ENCODE data around the gene LCP2. TPM values are rescaled to one million over a fixed set of nuclear protein-coding genes. Genes with fewer than 3 reads are reported as not detected.

Gene LCP2
- total and polyA plus RNA-seq, 2 donors from 2014 or later: 4.6 to 48.8 TPM

- no peaks in the 10 kb centered on the region for H3K36me3 ChIP-seq (ENCODE audit: control insufficient read depth in 2 of 3, insufficient read depth in 3 of 3, low read length in 3 of 3)
- H3K27ac ChIP-seq (ENCODE audit: low read depth in 2 of 2, low read length in 2 of 2): no peak overlapping the region
- H3K4me1 ChIP-seq (ENCODE audit: control insufficient read depth in 2 of 3, insufficient read depth in 2 of 3, low read depth in 1 of 3, low read length in 3 of 3): peaks cover 0 to 4% (median 3%) of the 10 kb centered on the region in 3 donors
- FAIRE-seq: no peak
- DNase-seq: peak in 1 of 5 donors; percentile 34
- H3K27me3 ChIP-seq (ENCODE audit: control insufficient read depth, insufficient read depth, low read length): no peaks in the 10 kb centered on the region
- H3K9me3 ChIP-seq (ENCODE audit: control insufficient read depth in 2 of 3, insufficient read depth in 1 of 3, low read length in 3 of 3): no peaks in the 10 kb centered on the region
- H3K9ac ChIP-seq (ENCODE audit: low read length in 3 of 3): no peak overlapping the region
- TF ChIP-seq, protein P1, sequence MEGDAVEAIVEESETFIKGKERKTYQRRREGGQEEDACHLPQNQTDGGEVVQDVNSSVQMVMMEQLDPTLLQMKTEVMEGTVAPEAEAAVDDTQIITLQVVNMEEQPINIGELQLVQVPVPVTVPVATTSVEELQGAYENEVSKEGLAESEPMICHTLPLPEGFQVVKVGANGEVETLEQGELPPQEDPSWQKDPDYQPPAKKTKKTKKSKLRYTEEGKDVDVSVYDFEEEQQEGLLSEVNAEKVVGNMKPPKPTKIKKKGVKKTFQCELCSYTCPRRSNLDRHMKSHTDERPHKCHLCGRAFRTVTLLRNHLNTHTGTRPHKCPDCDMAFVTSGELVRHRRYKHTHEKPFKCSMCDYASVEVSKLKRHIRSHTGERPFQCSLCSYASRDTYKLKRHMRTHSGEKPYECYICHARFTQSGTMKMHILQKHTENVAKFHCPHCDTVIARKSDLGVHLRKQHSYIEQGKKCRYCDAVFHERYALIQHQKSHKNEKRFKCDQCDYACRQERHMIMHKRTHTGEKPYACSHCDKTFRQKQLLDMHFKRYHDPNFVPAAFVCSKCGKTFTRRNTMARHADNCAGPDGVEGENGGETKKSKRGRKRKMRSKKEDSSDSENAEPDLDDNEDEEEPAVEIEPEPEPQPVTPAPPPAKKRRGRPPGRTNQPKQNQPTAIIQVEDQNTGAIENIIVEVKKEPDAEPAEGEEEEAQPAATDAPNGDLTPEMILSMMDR (IDR thresholded peaks at IDR 0.05; ENCODE audit: borderline replicate concordance, extremely low read depth, insufficient read depth): no peak
- intact Hi-C loops (cut with DNase I): no loop called here
- H3K4me3 ChIP-seq (ENCODE audit: low read length in 3 of 3): no peak overlapping the region
These were observed 29.6 kb upstream of the LCP2 start for GRCh38 chr5:170327168-170327567.

DNA sequence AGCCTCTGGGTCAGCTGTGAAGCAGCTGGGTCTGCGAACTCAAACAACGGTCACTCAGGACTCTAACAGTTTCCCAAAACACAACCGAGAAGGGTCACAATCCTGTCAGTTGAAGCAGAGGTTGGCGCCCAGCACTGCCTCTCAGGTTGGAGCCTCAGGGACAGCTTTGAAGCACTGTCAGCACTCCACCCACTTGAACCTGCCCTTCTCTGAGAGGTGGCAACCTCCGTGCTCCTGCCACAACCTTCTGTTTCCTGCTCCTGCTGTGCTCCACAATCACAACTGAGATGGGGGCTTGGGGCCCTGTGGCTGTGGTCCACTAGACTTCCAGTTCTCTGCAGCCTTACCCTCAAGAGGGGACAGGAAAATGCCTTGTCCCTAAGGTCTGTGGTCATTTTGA lies 21.7 kb upstream of the LCP2 start:
- DNase-seq (no peak), FAIRE-seq (no peak)
- intact Hi-C loops (cut with DNase I): no loop called here
- no peak overlapping the region for H3K9ac ChIP-seq (ENCODE audit: low read length in 3 of 3)
- no peak overlapping the region for H3K4me3 ChIP-seq (ENCODE audit: low read length in 3 of 3)
- no peak overlapping the region for H3K27ac ChIP-seq (ENCODE audit: low read depth in 2 of 2, low read length in 2 of 2)
- no peaks in the 10 kb centered on the region for H3K36me3 ChIP-seq (ENCODE audit: control insufficient read depth in 2 of 3, insufficient read depth in 3 of 3, low read length in 3 of 3)
- TF ChIP-seq, protein P1 (IDR thresholded peaks at IDR 0.05; ENCODE audit: borderline replicate concordance, extremely low read depth, insufficient read depth): no peak
- peaks cover 2 to 5% (median 3%) of the 10 kb centered on the region in 3 donors for H3K4me1 ChIP-seq (ENCODE audit: control insufficient read depth in 2 of 3, insufficient read depth in 2 of 3, low read depth in 1 of 3, low read length in 3 of 3)
- H3K9me3 ChIP-seq (ENCODE audit: control insufficient read depth in 2 of 3, insufficient read depth in 1 of 3, low read length in 3 of 3): no peaks in the 10 kb centered on the region
- H3K27me3 ChIP-seq (ENCODE audit: control insufficient read depth, insufficient read depth, low read length): no peaks in the 10 kb centered on the region

DNA sequence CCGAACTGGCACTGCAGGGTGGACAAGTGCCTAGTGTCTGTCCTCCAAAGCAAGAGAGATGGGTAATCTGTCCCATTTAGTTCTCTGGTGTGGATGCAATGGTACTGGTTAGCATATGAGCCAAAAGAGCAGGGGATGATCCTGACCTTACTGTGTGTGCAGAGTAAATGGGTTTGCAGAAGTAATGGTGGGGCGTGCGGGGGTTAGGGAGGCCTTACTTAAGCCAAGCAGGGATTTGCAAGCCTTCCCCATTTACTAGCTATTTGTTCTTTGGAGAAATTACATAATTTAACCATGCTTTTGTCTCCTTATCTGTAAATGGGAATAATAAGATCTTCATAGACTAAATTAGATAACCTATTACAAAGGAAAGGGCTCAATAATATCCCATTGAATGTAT lies 19.9 kb upstream of the LCP2 start:
- H3K27ac ChIP-seq (ENCODE audit: low read depth in 2 of 2, low read length in 2 of 2): no peak overlapping the region
- H3K27me3 ChIP-seq (ENCODE audit: control insufficient read depth, insufficient read depth, low read length): no peaks in the 10 kb centered on the region
- FAIRE-seq (no peak), DNase-seq (no peak)
- H3K36me3 ChIP-seq (ENCODE audit: control insufficient read depth in 2 of 3, insufficient read depth in 3 of 3, low read length in 3 of 3): no peaks in the 10 kb centered on the region
- no peaks in the 10 kb centered on the region for H3K9me3 ChIP-seq (ENCODE audit: control insufficient read depth in 2 of 3, insufficient read depth in 1 of 3, low read length in 3 of 3)
- no peak overlapping the region for H3K4me3 ChIP-seq (ENCODE audit: low read length in 3 of 3)
- H3K9ac ChIP-seq (ENCODE audit: low read length in 3 of 3): no peak overlapping the region
- H3K4me1 ChIP-seq (ENCODE audit: control insufficient read depth in 2 of 3, insufficient read depth in 2 of 3, low read depth in 1 of 3, low read length in 3 of 3): peaks cover 2 to 5% (median 3%) of the 10 kb centered on the region in 3 donors
- intact Hi-C loops (cut with DNase I): no loop called here
- TF ChIP-seq, protein P1 (IDR thresholded peaks at IDR 0.05; ENCODE audit: borderline replicate concordance, extremely low read depth, insufficient read depth): no peak

- TF ChIP-seq, protein P1 (IDR thresholded peaks at IDR 0.05; ENCODE audit: borderline replicate concordance, extremely low read depth, insufficient read depth): no peak
- H3K9me3 ChIP-seq (ENCODE audit: control insufficient read depth in 2 of 3, insufficient read depth in 1 of 3, low read length in 3 of 3): no peaks in the 10 kb centered on the region
- H3K4me3 ChIP-seq (ENCODE audit: low read length in 3 of 3): no peak overlapping the region
- FAIRE-seq (no peak), DNase-seq (no peak)
- no peaks in the 10 kb centered on the region for H3K27me3 ChIP-seq (ENCODE audit: control insufficient read depth, insufficient read depth, low read length)
- no peak overlapping the region for H3K27ac ChIP-seq (ENCODE audit: low read depth in 2 of 2, low read length in 2 of 2)
- intact Hi-C loops (cut with DNase I): no loop called here
- no peak overlapping the region for H3K9ac ChIP-seq (ENCODE audit: low read length in 3 of 3)
- peaks cover 2 to 5% (median 3%) of the 10 kb centered on the region in 3 donors for H3K4me1 ChIP-seq (ENCODE audit: control insufficient read depth in 2 of 3, insufficient read depth in 2 of 3, low read depth in 1 of 3, low read length in 3 of 3)
- H3K36me3 ChIP-seq (ENCODE audit: control insufficient read depth in 2 of 3, insufficient read depth in 3 of 3, low read length in 3 of 3): no peaks in the 10 kb centered on the region
These were observed 19.4 kb upstream of the LCP2 start for GRCh38 chr5:170316937-170317336.

Measured in kidney (tissue), 14 donors.